Chondrocyte (in vitro differentiated cells): ENCODE results near the gene RNF40. TPM values are rescaled to one million over a fixed set of nuclear protein-coding genes. Genes with fewer than 3 reads are reported as not detected.

ENCODE experiments used
- DNase-seq: peaks from one replicate; pipeline ENCODE4 v3.0.0; 2021; ENCODE audit warnings: mixed read lengths, low spot score
- H3K27ac Mint-ChIP-seq: one replicate; pipeline ENCODE4 v1.8.0; 2021; ENCODE audit warnings: mild to moderate bottlenecking, moderate library complexity, mixed read lengths; ENCODE audit not compliant: unreplicated experiment
- H3K27me3 Mint-ChIP-seq: 2 replicates; pipeline ENCODE4 v1.8.0; 2021; ENCODE audit warnings: low read depth, mixed read lengths
- H3K36me3 Mint-ChIP-seq: 2 replicates; pipeline ENCODE4 v1.8.0; 2021; ENCODE audit warnings: low read depth, mixed read lengths
- H3K4me1 Mint-ChIP-seq: 2 replicates; pipeline ENCODE4 v1.8.0; 2021; ENCODE audit warnings: low read depth, mild to moderate bottlenecking, mixed read lengths
- H3K4me3 Mint-ChIP-seq: one replicate; pipeline ENCODE4 v1.8.0; 2021; ENCODE audit warnings: mild to moderate bottlenecking, moderate library complexity, mixed read lengths; ENCODE audit not compliant: unreplicated experiment
- H3K9me3 Mint-ChIP-seq: 2 replicates; pipeline ENCODE4 v1.8.0; 2021; ENCODE audit warnings: low read depth, mixed read lengths
- total RNA-seq: library from RNA; stranded (reverse); gene quantifications from 3 replicates; pipeline ENCODE4 v1.2.1, GENCODE V29; 2021
- TF ChIP-seq, protein P1 (sequence below): fragments of 200-600 bp; sonication (generic); IDR thresholded peaks from 2 replicates; pipeline ENCODE4 v1.5.0; 2021; ENCODE audit warnings: antibody characterized with exemption, mild to moderate bottlenecking, moderate library complexity

The RNF40 gene
- total RNA-seq, 1 donor from 2014 or later, result 71.1 TPM

DNA sequence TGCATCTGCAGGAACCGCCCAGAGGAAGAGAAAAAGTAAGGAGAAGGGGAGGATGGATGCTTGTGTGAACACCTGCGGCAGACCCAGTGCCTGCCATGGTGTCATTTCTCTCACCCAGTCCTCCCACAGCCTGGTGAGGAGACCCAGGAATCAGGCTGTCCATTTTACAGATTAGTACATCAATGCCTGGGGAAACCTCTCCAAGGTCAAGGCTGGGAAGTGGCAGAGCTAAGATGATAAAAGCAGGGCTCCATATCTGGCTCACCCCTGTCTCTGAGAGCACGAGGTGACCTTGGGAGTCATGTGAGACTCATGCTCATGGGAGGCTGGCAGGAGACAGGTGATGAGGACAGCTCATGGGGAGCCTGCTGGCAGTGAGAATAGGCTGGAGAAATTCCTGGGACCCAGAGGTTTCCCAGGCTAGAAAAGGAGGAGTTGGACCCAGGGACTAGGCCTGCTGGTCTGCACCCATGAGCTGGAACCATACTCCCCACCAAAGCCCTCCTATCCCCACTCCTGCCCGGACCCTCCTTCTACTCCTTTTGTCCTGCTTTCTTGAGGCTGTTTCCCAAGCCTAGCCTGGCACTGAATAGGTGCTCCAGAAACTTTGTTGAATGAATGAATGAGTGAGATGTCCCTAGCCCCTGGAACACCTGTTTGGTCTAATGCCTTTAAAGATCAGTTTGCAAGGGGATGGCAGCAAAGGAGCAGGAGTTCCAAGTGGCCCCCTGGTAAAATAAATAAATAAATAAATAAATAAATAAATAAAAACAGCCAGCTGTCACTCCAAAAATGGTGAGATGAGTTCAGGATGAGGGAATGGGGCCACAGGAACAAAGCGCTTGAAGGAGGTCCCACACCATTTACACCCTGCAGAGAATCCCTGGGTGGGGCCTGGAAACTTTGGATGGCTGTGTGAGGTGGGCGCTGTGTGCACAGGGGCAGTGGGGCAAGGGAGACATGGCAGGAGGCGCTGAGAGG lies 23.3 kb downstream of the RNF40 start:
- H3K27me3 Mint-ChIP-seq, result no peaks in the 10 kb centered on the region
- H3K4me3 Mint-ChIP-seq, result peak overlapping the region; percentile 86
- no peak for DNase-seq
- peaks cover 23% of the 10 kb centered on the region for H3K4me1 Mint-ChIP-seq
- TF ChIP-seq, protein P1, sequence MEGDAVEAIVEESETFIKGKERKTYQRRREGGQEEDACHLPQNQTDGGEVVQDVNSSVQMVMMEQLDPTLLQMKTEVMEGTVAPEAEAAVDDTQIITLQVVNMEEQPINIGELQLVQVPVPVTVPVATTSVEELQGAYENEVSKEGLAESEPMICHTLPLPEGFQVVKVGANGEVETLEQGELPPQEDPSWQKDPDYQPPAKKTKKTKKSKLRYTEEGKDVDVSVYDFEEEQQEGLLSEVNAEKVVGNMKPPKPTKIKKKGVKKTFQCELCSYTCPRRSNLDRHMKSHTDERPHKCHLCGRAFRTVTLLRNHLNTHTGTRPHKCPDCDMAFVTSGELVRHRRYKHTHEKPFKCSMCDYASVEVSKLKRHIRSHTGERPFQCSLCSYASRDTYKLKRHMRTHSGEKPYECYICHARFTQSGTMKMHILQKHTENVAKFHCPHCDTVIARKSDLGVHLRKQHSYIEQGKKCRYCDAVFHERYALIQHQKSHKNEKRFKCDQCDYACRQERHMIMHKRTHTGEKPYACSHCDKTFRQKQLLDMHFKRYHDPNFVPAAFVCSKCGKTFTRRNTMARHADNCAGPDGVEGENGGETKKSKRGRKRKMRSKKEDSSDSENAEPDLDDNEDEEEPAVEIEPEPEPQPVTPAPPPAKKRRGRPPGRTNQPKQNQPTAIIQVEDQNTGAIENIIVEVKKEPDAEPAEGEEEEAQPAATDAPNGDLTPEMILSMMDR, result no peak
- H3K9me3 Mint-ChIP-seq, result no peaks in the 10 kb centered on the region
- H3K27ac Mint-ChIP-seq, result peak overlapping the region; percentile 85
- peaks cover 13% of the 10 kb centered on the region for H3K36me3 Mint-ChIP-seq

DNA sequence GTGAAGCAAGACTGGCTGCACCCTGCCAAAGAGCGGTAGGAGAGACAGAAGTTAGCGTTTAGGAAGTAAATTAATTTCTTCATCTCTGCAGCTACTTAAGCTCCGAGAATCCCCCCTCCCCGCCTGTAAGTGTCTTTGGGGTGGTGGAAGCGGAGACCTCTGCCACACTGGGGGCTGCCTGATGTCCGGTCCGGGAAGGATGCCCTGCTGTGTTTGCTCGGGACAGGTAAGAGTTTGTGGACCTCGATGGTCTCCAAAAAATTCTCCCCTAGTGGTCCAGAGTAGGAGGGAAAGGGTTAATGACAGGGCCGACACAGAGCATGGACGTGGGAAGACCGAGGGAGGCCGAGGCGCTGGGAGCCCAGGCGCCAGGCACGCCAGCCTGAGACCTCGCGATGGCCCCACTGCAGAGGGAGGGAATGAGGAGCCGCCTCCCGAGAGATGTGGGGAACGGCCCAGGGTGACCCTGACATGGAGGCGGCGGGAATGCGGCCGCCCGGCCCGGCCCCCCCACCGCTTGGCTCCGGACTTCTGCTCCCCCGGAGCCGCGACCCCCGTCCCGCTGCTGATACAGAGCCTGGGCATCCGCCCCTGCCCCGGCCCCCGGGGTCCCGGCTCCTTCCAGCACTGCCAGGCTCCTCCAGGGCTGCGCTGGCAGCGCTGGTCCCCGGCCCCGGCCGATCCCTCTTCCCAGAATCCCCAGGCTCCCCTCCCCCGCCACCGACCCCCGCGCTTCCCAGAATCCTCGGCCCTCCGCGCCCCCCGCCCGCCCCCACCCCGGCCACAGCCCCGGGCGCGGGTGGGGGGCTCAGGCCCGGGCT lies 24.2 kb downstream of the RNF40 start:
- Mint-ChIP-seq H3K4me1 (peaks cover 23% of the 10 kb centered on the region), H3K27me3 (no peaks in the 10 kb centered on the region), H3K4me3 (peak overlapping the region; percentile 86), H3K36me3 (peaks cover 11% of the 10 kb centered on the region), H3K9me3 (no peaks in the 10 kb centered on the region), H3K27ac (peak overlapping the region; percentile 85)
- TF ChIP-seq, protein P1, result no peak
- DNase-seq, result no peak

DNA sequence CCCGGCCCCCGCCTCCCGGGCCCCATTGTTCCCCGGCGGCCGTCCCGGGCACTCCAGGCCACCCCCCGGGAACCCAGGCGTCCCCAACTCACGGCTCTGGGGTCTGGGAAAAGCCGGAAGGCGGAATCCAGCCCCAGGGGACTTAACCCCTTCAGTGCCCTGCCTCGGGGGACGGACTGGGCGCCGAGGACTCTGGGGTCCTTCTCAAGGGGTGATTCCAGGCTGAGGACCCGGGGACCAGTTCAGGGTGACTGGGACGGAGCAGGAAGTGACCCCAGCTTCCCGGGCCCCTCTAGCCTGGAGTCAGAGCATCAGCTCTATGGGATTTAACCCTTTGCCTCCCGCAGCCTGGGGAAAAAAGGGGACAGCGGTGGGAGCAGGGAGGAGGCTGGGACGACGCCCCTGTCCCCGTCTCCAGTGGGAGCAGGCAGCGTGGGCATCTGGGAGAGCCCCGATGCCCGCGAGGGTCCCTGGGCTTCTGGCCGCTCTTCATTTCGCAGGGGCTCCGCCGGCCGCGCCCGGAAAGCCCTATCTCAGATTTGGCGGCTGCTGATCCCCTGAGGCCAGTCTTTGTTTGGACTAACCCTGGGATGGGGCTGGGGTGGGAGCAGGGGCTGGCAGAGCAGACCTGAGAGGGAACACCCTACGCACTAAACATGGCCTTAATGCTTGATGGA lies 25.0 kb downstream of the RNF40 start, which contains the start of gene ZNF629:
Gene ZNF629 (minus strand): TSS at position 270 of the 677 bp plus-strand sequence. CDS start 2,723 bp downstream, outside the sequence.
- no peaks in the 10 kb centered on the region for H3K27me3 Mint-ChIP-seq
- H3K27ac Mint-ChIP-seq, result peak within 1 kb of the TSS; percentile 89
- H3K36me3 Mint-ChIP-seq, result peaks cover 8% of the 10 kb centered on the region
- H3K4me1 Mint-ChIP-seq, result peaks cover 23% of the 10 kb centered on the region
- no peak for DNase-seq
- no peaks in the 10 kb centered on the region for H3K9me3 Mint-ChIP-seq
- peak within 1 kb of the TSS; percentile 86 for H3K4me3 Mint-ChIP-seq
- TF ChIP-seq, protein P1, result no peak

DNA sequence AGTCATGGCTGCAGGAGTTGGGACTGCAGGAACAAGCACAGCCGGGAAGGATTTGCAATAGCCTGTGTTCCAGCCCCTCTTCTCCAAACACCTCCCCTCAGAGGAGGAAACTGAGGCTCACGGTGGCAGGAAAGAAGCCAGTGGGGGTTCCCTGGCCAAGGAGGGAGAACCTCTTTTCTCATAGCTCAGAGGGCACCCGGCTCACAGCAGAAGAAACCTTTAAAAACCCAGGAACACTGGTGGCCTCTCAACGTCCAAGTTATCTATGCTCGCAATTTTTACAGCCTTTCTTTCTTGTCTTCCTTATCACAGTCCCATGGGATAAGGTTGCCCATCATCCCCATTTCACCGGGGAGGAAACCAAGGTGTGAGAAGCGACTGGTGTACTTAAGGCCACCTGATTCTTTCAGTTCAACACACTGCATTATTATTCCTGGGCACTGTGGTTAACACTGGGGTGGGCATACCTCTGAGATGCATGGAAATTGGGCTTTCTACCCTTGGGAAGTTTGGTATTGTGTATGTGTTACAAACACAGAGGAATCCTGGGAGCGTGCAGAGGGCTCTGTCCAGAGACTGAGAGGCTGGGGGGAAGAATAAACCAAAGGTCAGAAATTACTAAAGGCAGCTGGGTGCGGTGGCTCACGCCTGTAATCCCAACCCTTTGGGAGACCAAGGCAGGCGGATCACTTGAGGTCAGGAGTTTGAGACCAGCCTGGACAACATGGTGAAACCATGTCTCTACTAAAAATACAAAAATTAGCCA lies 25.7 kb downstream of the RNF40 start:
- Mint-ChIP-seq H3K27ac (peak overlapping the region; percentile 89), H3K9me3 (no peaks in the 10 kb centered on the region)

More for the DNA sequence above, 25.7 kb downstream of the RNF40 start:
- no peak for DNase-seq
- Mint-ChIP-seq H3K4me3 (peak overlapping the region; percentile 86), H3K27me3 (no peaks in the 10 kb centered on the region), H3K4me1 (peaks cover 23% of the 10 kb centered on the region), H3K36me3 (peaks cover 8% of the 10 kb centered on the region)
- TF ChIP-seq, protein P1, result no peak
